ENCODE results near the gene MOGAT3.

- TF ChIP-seq IRF1 (CRISPR knock-in tag; IDR thresholded peaks at IDR 0.05) (no peak), CTCF (IDR thresholded peaks at IDR 0.05) (no peak), FOXP4 (CRISPR knock-in tag; IDR thresholded peaks at IDR 0.05) (no peak), OVOL2 (CRISPR knock-in tag; IDR thresholded peaks at IDR 0.05; ENCODE audit: borderline replicate concordance) (no peak), MAX (CRISPR knock-in tag; IDR thresholded peaks at IDR 0.05) (no peak), FOXP1 (CRISPR knock-in tag; IDR thresholded peaks at IDR 0.05; ENCODE audit: borderline replicate concordance) (no peak), USF2 (CRISPR knock-in tag; IDR thresholded peaks at IDR 0.05) (no peak), SMAD3 (CRISPR knock-in tag; IDR thresholded peaks at IDR 0.05; ENCODE audit: borderline replicate concordance) (no peak), AR (CRISPR knock-in tag; IDR thresholded peaks at IDR 0.05) (no peak)
These were observed 34.7 kb downstream of the MOGAT3 start for GRCh38 chr7:101165958-101166647.
